Right renal cortex interstitium (tissue), 3 donors: ENCODE data around the gene C1orf74. TPM values are rescaled to one million over a fixed set of nuclear protein-coding genes. Genes with fewer than 3 reads are reported as not detected.

ENCODE experiments used
- DNase-seq, 3 donors: peaks; one replicate each; pipeline ENCODE4 v3.0.0-alpha.2; 2013; ENCODE audit warnings: low read depth in 3 of 3, low spot score in 2 of 3
- polyA plus RNA-seq, 3 donors: library from polyadenylated mRNA; unstranded; fragments of 120-200 nt; gene quantifications; one replicate each; pipeline ENCODE4 v1.2.1, GENCODE V29; 2013; ENCODE audit not compliant: insufficient read length in 3 of 3

The C1orf74 gene
- 1 to 10 TPM; 3.6 to 4.3 (median 4.1) TPM for polyA plus RNA-seq

GRCh38 chr1:209784265-209785169 lies at the start of gene C1orf74:
Gene C1orf74, minus strand, starts transcription at chr1:209784559. Its CDS starts 925 bp downstream, at chr1:209783634.
- DNase-seq = peak; percentile 95 to 97 (median 96)

GRCh38 chr1:209831615-209832014 lies 47.3 kb upstream of the C1orf74 start:
- no peak for DNase-seq

GRCh38 chr1:209830722-209831121 lies 46.4 kb upstream of the C1orf74 start:
- DNase-seq = no peak

GRCh38 chr1:209829716-209830115 lies 45.4 kb upstream of the C1orf74 start:
- DNase-seq = no peak

GRCh38 chr1:209827384-209828262 lies 43.3 kb upstream of the C1orf74 start, which contains the start of gene UTP25:
Gene UTP25, plus strand, starts transcription at chr1:209827972. Its CDS starts 92 bp downstream, at chr1:209828064.
- DNase-seq = peak; percentile 83 to 93 (median 90)

- DNase-seq = no peak
Observed at GRCh38 chr1:209825591-209826434, 41.5 kb upstream of the C1orf74 start.

GRCh38 chr1:209823143-209824041 lies 39.0 kb upstream of the C1orf74 start:
- peak in 2 of 3 donors; percentile 15 to 36 for DNase-seq

- no peak for DNase-seq
Observed at GRCh38 chr1:209822706-209823105, 38.3 kb upstream of the C1orf74 start.

- no peak for DNase-seq
Observed at GRCh38 chr1:209820986-209821385, 36.6 kb upstream of the C1orf74 start.

- no peak for DNase-seq
Observed at GRCh38 chr1:209819058-209819457, 34.7 kb upstream of the C1orf74 start.

- DNase-seq = no peak
Observed at GRCh38 chr1:209817691-209818090, 33.3 kb upstream of the C1orf74 start.

- no peak for DNase-seq
Observed at GRCh38 chr1:209816923-209817322, 32.6 kb upstream of the C1orf74 start.

GRCh38 chr1:209815931-209816341 lies 31.6 kb upstream of the C1orf74 start:
- no peak for DNase-seq

GRCh38 chr1:209815490-209815889 lies 31.1 kb upstream of the C1orf74 start:
- no peak for DNase-seq

- DNase-seq = no peak
Observed at GRCh38 chr1:209813902-209814301, 29.5 kb upstream of the C1orf74 start.

- no peak for DNase-seq
Observed at GRCh38 chr1:209810783-209811182, 26.4 kb upstream of the C1orf74 start.

- no peak for DNase-seq
Observed at GRCh38 chr1:209809611-209810010, 25.3 kb upstream of the C1orf74 start.

- no peak for DNase-seq
Observed at GRCh38 chr1:209808059-209808581, 23.8 kb upstream of the C1orf74 start.

GRCh38 chr1:209807509-209807908 lies 23.1 kb upstream of the C1orf74 start:
- DNase-seq = no peak
